ENCODE data around the gene ATP10A.

- TF ChIP-seq CTCF (conservative IDR thresholded peaks at IDR 0.05) (no peak), ZFX (IDR thresholded peaks at IDR 0.05) (no peak)
Measured at GRCh38 chr15:25887870-25888269, 24.7 kb upstream of the ATP10A start.
